Measurements from ENCODE around the gene SUV39H1.

- TF ChIP-seq POLR2AphosphoS5 (IDR thresholded peaks at IDR 0.05; ENCODE audit: low read depth, low read length) (no peak), GTF2F1 (IDR thresholded peaks at IDR 0.05; ENCODE audit: borderline replicate concordance, low read depth, low read length) (no peak), CTCF (IDR thresholded peaks at IDR 0.05; ENCODE audit: control extremely low read depth in 1 of 3, insufficient read depth in 1 of 3, low read depth in 1 of 3, low read length in 3 of 3) (no peak), RAD21 (IDR thresholded peaks at IDR 0.05 in 1 of 2, conservative IDR thresholded peaks at IDR 0.05 in 1 of 2; ENCODE audit: low read depth in 2 of 2, low read length in 2 of 2) (no peak), EGR1 (IDR thresholded peaks at IDR 0.05; ENCODE audit: borderline replicate concordance, low read depth, low read length) (no peak), POLR2A (IDR thresholded peaks at IDR 0.05; ENCODE audit: control extremely low read depth in 1 of 2, low read depth in 2 of 2, low read length in 2 of 2) (no peak), MAFK (IDR thresholded peaks at IDR 0.05; ENCODE audit: low read depth, low read length) (no peak), CEBPB (IDR thresholded peaks at IDR 0.05; ENCODE audit: low read depth, low read length) (no peak), SIX5 (IDR thresholded peaks at IDR 0.05; ENCODE audit: low read depth, low read length) (no peak), ATF2 (IDR thresholded peaks at IDR 0.05; ENCODE audit: low read length) (no peak), CHD2 (IDR thresholded peaks at IDR 0.05; ENCODE audit: low read length) (no peak), JUND (IDR thresholded peaks at IDR 0.05; ENCODE audit: low read length) (no peak), RNF2 (IDR thresholded peaks at IDR 0.05; ENCODE audit: borderline replicate concordance, low read depth, low read length, missing control alignments, poor library complexity, severe bottlenecking) (no peak)
Observed at GRCh38 chrX:48700951-48701653, 4.6 kb downstream of the SUV39H1 start.
